HepG2 (cell line): ENCODE measurements around the gene RGS19. TPM values are rescaled to one million over a fixed set of nuclear protein-coding genes. Genes with fewer than 3 reads are reported as not detected.

Source experiments
- ATAC-seq: fragments of 200-7000 bp; cut with Tn5 transposase; 3 replicates; pipeline ENCODE4 v1.9.1; 2020; ENCODE audit warnings: mild to moderate bottlenecking, moderate library complexity
- BruUV-seq: library from RNA; stranded (reverse); fragments of 400-500 nt; replicated peaks from 2 replicates; lab custom pipeline; 2021; lab: Mats Ljungman, UMichigan
- CTCF ChIA-PET: fragments of 300-600 bp; formaldehyde crosslinking; extraction: SDS; loops from one replicate; lab custom pipeline; 2021; ENCODE audit warnings: low total read pairs, inconsistent platforms, low intra/inter-chr PET ratio; lab: Yijun Ruan, JAX
- POLR2A ChIA-PET: fragments of 350-600 bp; sonication (Branson Sonifier 250); formaldehyde crosslinking; loops from one replicate; lab custom pipeline; 2020; ENCODE audit warnings: antibody characterized with exemption, inconsistent platforms; lab: Yijun Ruan, JAX
- DNase-seq: peaks from one replicate; pipeline ENCODE4 v3.0.0-alpha.2; 2015; ENCODE audit warnings: low spot score
- FAIRE-seq: peaks from 3 replicates; lab custom pipeline; 2011; peaks lifted over from hg19 to GRCh38; lab: Jason Lieb, UNC
- H2AFZ ChIP-seq: one replicate; pipeline ENCODE4 v1.6.1; 2011; ENCODE audit warnings: low read length, inconsistent platforms
- H3K27ac ChIP-seq: fragments of 300-600 bp; 3 replicates; pipeline ENCODE4 v1.8.0; 2011; ENCODE audit warnings: mixed run types, mild to moderate bottlenecking, mixed read lengths, low read length, inconsistent platforms; ENCODE audit not compliant: insufficient read depth; ENCODE audit errors: extremely low read length
- H3K27me3 ChIP-seq, 2 experiments: fragments of 200-600 bp in 1 of 2; 2 replicates in 1 of 2; 3 replicates in 1 of 2; pipeline versions ENCODE4 v1.6.0 to v1.8.0; 2011; ENCODE audit warnings: low read length in 2 of 2, mild to moderate bottlenecking in 2 of 2, moderate library complexity in 2 of 2, inconsistent platforms in 1 of 2; ENCODE audit not compliant: insufficient read depth in 2 of 2, control insufficient read depth in 1 of 2
- H3K36me3 ChIP-seq, 2 experiments: fragments of 200-600 bp in 1 of 2; replicated peaks in 1 of 2; 2 replicates in 1 of 2; 3 replicates in 1 of 2; pipeline versions ENCODE4 v1.5.1 to v1.8.0; 2011; ENCODE audit warnings: low read length in 2 of 2, inconsistent platforms in 1 of 2; ENCODE audit not compliant: insufficient read depth in 2 of 2, control insufficient read depth in 1 of 2
- H3K4me1 ChIP-seq: 2 replicates; pipeline ENCODE4 v1.5.1; 2012; ENCODE audit warnings: low read length, inconsistent platforms; ENCODE audit not compliant: insufficient read depth
- H3K4me2 ChIP-seq: 2 replicates; pipeline ENCODE4 v1.6.0; 2011; ENCODE audit warnings: low read depth, low read length, inconsistent platforms
- H3K4me3 ChIP-seq, 3 experiments: fragments of 200-600 bp in 1 of 3; sonication (generic), shearing (Covaris generic) in 1 of 3; replicated peaks in 1 of 3; 2 replicates each; pipeline ENCODE4 v1.5.1; 2011 to 2016; ENCODE audit warnings: low read length in 3 of 3, inconsistent platforms in 2 of 3, low read depth in 2 of 3, mild to moderate bottlenecking in 2 of 3, control low read depth in 1 of 3, mixed read lengths in 1 of 3; ENCODE audit not compliant: insufficient read depth in 1 of 3
- H3K79me2 ChIP-seq: one replicate; pipeline ENCODE4 v1.6.1; 2011; ENCODE audit warnings: low read length, inconsistent platforms; ENCODE audit not compliant: insufficient read depth
- H3K9ac ChIP-seq: 2 replicates; pipeline ENCODE4 v1.6.0; 2011; ENCODE audit warnings: mild to moderate bottlenecking, low read depth, low read length, inconsistent platforms; ENCODE audit not compliant: insufficient read depth
- H3K9me3 ChIP-seq: 2 replicates; pipeline ENCODE4 v1.5.1; 2012; ENCODE audit warnings: mild to moderate bottlenecking, low read length
- H4K20me1 ChIP-seq: 2 replicates; pipeline ENCODE4 v1.6.0; 2011; ENCODE audit warnings: inconsistent platforms, mild to moderate bottlenecking, low read length, moderate library complexity; ENCODE audit not compliant: insufficient read depth
- CCAR2 ChIP-seq: fragments of 200-400 bp; formaldehyde crosslinking; optimal IDR thresholded peaks from 2 replicates; pipeline ENCODE3; 2018; ENCODE audit warnings: low read depth, mild to moderate bottlenecking, low read length, moderate library complexity
- EP300 ChIP-seq, 3 experiments: sonication (generic) in 1 of 3; formaldehyde crosslinking in 1 of 3; IDR thresholded peaks; 2 replicates each; pipeline versions ENCODE4 v1.5.1 to v1.6.1; 2011 to 2020; ENCODE audit warnings: low read depth in 2 of 3, low read length in 2 of 3, borderline replicate concordance in 1 of 3, improper control_type of control experiment in 1 of 3, mild to moderate bottlenecking in 1 of 3, missing genetic modification reagents in 1 of 3, moderate library complexity in 1 of 3
- PAXIP1 ChIP-seq: sonication (generic); formaldehyde crosslinking; conservative IDR thresholded peaks from 2 replicates; pipeline ENCODE4 v1.4.0; 2020; ENCODE audit warnings: mild to moderate bottlenecking, missing genetic modification reagents, moderate library complexity
- SKI ChIP-seq: fragments of 450-650 bp; IDR thresholded peaks from one replicate; pipeline ENCODE4 v1.6.1; 2018; ENCODE audit warnings: mild to moderate bottlenecking; ENCODE audit not compliant: partially characterized antibody
- ZNF101 ChIP-seq: sonication (generic); formaldehyde crosslinking; IDR thresholded peaks from 2 replicates; pipeline ENCODE4 v1.4.0; 2020; ENCODE audit warnings: mild to moderate bottlenecking, low read depth, missing genetic modification reagents, borderline replicate concordance
- ZNF281 ChIP-seq: sonication (generic); formaldehyde crosslinking; IDR thresholded peaks from 2 replicates; pipeline ENCODE4 v1.4.0; 2020; ENCODE audit warnings: missing genetic modification reagents, borderline replicate concordance
- ZNF337 ChIP-seq: sonication (generic); formaldehyde crosslinking; IDR thresholded peaks from 2 replicates; pipeline ENCODE4 v1.5.1; 2020; ENCODE audit warnings: missing genetic modification reagents, low read depth, mild to moderate bottlenecking, borderline replicate concordance
- ZNF543 ChIP-seq: sonication (generic); formaldehyde crosslinking; IDR thresholded peaks from 2 replicates; pipeline ENCODE4 v1.4.0; 2020; ENCODE audit warnings: mild to moderate bottlenecking, missing genetic modification reagents
- ZNF556 ChIP-seq: sonication (generic); formaldehyde crosslinking; IDR thresholded peaks from 2 replicates; pipeline ENCODE4 v1.4.0; 2020; ENCODE audit warnings: mild to moderate bottlenecking, missing genetic modification reagents, borderline replicate concordance
- ZNF563 ChIP-seq: sonication (generic); formaldehyde crosslinking; IDR thresholded peaks from 2 replicates; pipeline ENCODE4 v1.8.0; 2022; ENCODE audit warnings: mild to moderate bottlenecking, moderate library complexity, missing genetic modification reagents
- ZNF724P ChIP-seq: sonication (generic); formaldehyde crosslinking; IDR thresholded peaks from 2 replicates; pipeline ENCODE4 v1.8.0; 2022; ENCODE audit warnings: missing genetic modification reagents, borderline replicate concordance
- WGBS: methylation state at CpG from one replicate; pipeline ENCODE4 v1.1.6; 2017; ENCODE audit warnings: low lambda C conversion rate; 5-methylcytosine and 5-hydroxymethylcytosine counted together
- in situ Hi-C: cut with HindIII; loops from 2 replicates; pipeline ENCODE4 v1.10.0; 2017; ENCODE audit warnings: low pct_unique_long_range_greater_than_20kb; ENCODE audit not compliant: extremely low pct_ligation_motif_present
- intact Hi-C: fragments of 100-400 bp; cut with micrococcal nuclease; formaldehyde crosslinking; loops from one replicate; pipeline ENCODE4 v1.10.0; 2022; ENCODE audit not compliant: unreplicated experiment
- polyA plus RNA-seq, 8 experiments: library from polyadenylated mRNA; depleted of rRNA in 3 of 8; stranded (reverse) in 7 of 8; unstranded in 1 of 8; fragments of >200 nt; fragmentation: Illumina TruSeq in 4 of 8; extraction: Trizol in 4 of 8; gene quantifications; 2 replicates each; pipeline versions ENCODE4 v1.2.1 to v1.2.3, GENCODE V29; 2011 to 2016; ENCODE audit warnings: low read depth in 4 of 8, missing spikeins in 1 of 8, mixed read lengths in 1 of 8; ENCODE audit not compliant: insufficient read depth in 1 of 8
- total RNA-seq, 5 experiments: library from RNA; depleted of rRNA; stranded (reverse); fragments of >200 nt; fragmentation: Illumina TruSeq; extraction: Trizol; gene quantifications; 2 replicates each; pipeline ENCODE4 v1.2.3, GENCODE V29; 2016; ENCODE audit warnings: low read depth in 1 of 5
- TF ChIP-seq, protein P1 (sequence below): sonication (generic); formaldehyde crosslinking; IDR thresholded peaks from 2 replicates; pipeline ENCODE4 v1.5.0; 2020; ENCODE audit warnings: mild to moderate bottlenecking, missing genetic modification reagents, moderate library complexity

Gene RGS19
- total and polyA plus RNA-seq, 2 of the 13 experiments (the other 11 are each of a cell fraction or from before 2014, with no cell fraction given): 10.7 to 11.9 TPM

GRCh38 chr20:64039293-64040160 is 39.8 kb downstream of the RGS19 start:
- H2AFZ ChIP-seq: no peak overlapping the region
- H3K27me3 ChIP-seq: no peaks in the 10 kb centered on the region
- intact Hi-C loops (no loop called here), in situ Hi-C loops (no loop called here)
- TSS peak; percentile 27 for BruUV-seq
- no peak for FAIRE-seq
- no peaks in the 10 kb centered on the region for H3K9me3 ChIP-seq
- 0 out of 3 replicates have a peak, but pooled peaks have one; percentile 0 for ATAC-seq
- H3K9ac ChIP-seq: peak overlapping the region; percentile 86
- peak overlapping the region; percentile 45 for H3K27ac ChIP-seq
- no peak for DNase-seq
- CTCF ChIA-PET: no interaction called here
- H3K4me3 ChIP-seq: 0 out of 6 replicates have a peak overlapping the region, but pooled peaks of 1 of the 3 experiments have one; percentile 89
- H3K36me3 ChIP-seq: peaks cover 2 to 7% of the 10 kb centered on the region in 2 experiments; a peak in 3 of 5 replicates
- H3K79me2 ChIP-seq: peaks cover 18% of the 10 kb centered on the region
- WGBS: 66% methylated on average over 13 of the region's 17 CpGs
- no peaks in the 10 kb centered on the region for H4K20me1 ChIP-seq
- POLR2A ChIA-PET: interaction anchor here (1.0 to 10.1 kb wide), 5 partner anchors 14 to 66 kb away, joined by 3 to 252 read pairs (median 39); partner anchors contain the start of genes PRPF6, SAMD10, SOX18 and TCEA2
- peak overlapping the region; percentile 94 for H3K4me2 ChIP-seq
- H3K4me1 ChIP-seq: peaks cover 76% of the 10 kb centered on the region
- TF ChIP-seq SKI (no peak), ZNF543 (CRISPR knock-in tag) (no peak), PAXIP1 (CRISPR knock-in tag) (peak; percentile 9; the same call in 1 of the 2 replicates), ZNF101 (peak; percentile 92; the same call in 1 of the 2 replicates), ZNF281 (CRISPR knock-in tag) (peak; percentile 34; the same call in 1 of the 2 replicates), ZNF337 (peak; percentile 20; the same call in 1 of the 2 replicates), EP300 (IDR thresholded peaks at IDR 0.05; ENCODE audit: low read depth in 2 of 2, low read length in 2 of 2) (no peak), EP300 (CRISPR knock-in tag; IDR thresholded peaks at IDR 0.05; ENCODE audit: borderline replicate concordance) (no peak), CCAR2 (no peak), ZNF563 (0 out of 2 replicates have a peak, but pooled peaks have one; percentile 34), ZNF724P (CRISPR knock-in tag) (peak; percentile 74; the same call in 1 of the 2 replicates), ZNF556 (0 out of 2 replicates have a peak, but pooled peaks have one; percentile 8)
- TF ChIP-seq, protein P1, sequence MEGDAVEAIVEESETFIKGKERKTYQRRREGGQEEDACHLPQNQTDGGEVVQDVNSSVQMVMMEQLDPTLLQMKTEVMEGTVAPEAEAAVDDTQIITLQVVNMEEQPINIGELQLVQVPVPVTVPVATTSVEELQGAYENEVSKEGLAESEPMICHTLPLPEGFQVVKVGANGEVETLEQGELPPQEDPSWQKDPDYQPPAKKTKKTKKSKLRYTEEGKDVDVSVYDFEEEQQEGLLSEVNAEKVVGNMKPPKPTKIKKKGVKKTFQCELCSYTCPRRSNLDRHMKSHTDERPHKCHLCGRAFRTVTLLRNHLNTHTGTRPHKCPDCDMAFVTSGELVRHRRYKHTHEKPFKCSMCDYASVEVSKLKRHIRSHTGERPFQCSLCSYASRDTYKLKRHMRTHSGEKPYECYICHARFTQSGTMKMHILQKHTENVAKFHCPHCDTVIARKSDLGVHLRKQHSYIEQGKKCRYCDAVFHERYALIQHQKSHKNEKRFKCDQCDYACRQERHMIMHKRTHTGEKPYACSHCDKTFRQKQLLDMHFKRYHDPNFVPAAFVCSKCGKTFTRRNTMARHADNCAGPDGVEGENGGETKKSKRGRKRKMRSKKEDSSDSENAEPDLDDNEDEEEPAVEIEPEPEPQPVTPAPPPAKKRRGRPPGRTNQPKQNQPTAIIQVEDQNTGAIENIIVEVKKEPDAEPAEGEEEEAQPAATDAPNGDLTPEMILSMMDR: 0 out of 2 replicates have a peak, but pooled peaks have one; percentile 1
